Peyer's patch (tissue), 4 donors: ENCODE results near the gene WLS. TPM values are rescaled to one million over a fixed set of nuclear protein-coding genes. Genes with fewer than 3 reads are reported as not detected.
A peak's percentile ranks its signal among the peaks of the same experiment; 100 is the strongest.

Experiments used
- DNase-seq, 3 donors: peaks; one replicate each; pipeline ENCODE4 v3.0.0-alpha.2; 2017 to 2019
- H3K27ac ChIP-seq, 4 donors: fragments of 200-600 bp; sonication (generic); one replicate each; pipeline ENCODE4 v1.5.1; 2016 to 2019
- H3K27me3 ChIP-seq, 2 donors: fragments of 200-600 bp; sonication (generic); one replicate each; pipeline ENCODE4 v1.5.1; 2019
- H3K36me3 ChIP-seq, 3 donors: fragments of 200-600 bp; sonication (generic); one replicate each; pipeline ENCODE4 v1.5.1; 2016 to 2019
- H3K4me1 ChIP-seq, 4 donors: fragments of 200-600 bp; sonication (generic); one replicate each; pipeline ENCODE4 v1.5.1; 2016 to 2019
- H3K4me3 ChIP-seq, 4 donors: fragments of 200-600 bp; sonication (generic); 1 replicate in 3 of 4; 2 replicates in 1 of 4; pipeline ENCODE4 v1.5.1; 2016 to 2019; ENCODE audit warnings: mild to moderate bottlenecking in 1 of 4
- H3K9me3 ChIP-seq, 4 donors: fragments of 200-600 bp; sonication (generic); one replicate each; pipeline ENCODE4 v1.5.1; 2016 to 2019; ENCODE audit warnings: mild to moderate bottlenecking in 1 of 4
- CTCF ChIP-seq, 6 experiments: fragments of 450-650 bp in 4 of 6; fragments of 200-600 bp in 2 of 6; sonication (generic) in 1 of 6; IDR thresholded peaks; one replicate each; pipeline ENCODE4 v1.5.1; 2017 to 2019; ENCODE audit warnings: antibody characterized with exemption in 6 of 6, mild to moderate bottlenecking in 3 of 6, moderate library complexity in 1 of 6
- POLR2A ChIP-seq, 2 donors: fragments of 450-650 bp; IDR thresholded peaks; one replicate each; pipeline ENCODE4 v1.5.1; 2017; ENCODE audit warnings: antibody characterized with exemption in 2 of 2, mild to moderate bottlenecking in 2 of 2, moderate library complexity in 2 of 2
- total RNA-seq, 4 donors: library from RNA; depleted of rRNA; stranded (reverse); fragments of >200 nt; gene quantifications; one replicate each; pipeline ENCODE4 v1.1.0, GENCODE V29; 2016

Gene WLS
- total RNA-seq, result 100 to 1,000 TPM in 1 of 4 donors, 10 to 100 TPM in 3; 46.1 to 140 (median 73.8) TPM

GRCh38 chr1:68232289-68233148 lies at the start of gene WLS:
Gene WLS, minus strand, starts transcription at chr1:68232523. Its CDS starts 224 bp downstream, at chr1:68232299.
- Histone ChIP-seq H3K27ac (peak within 1 kb of the TSS; percentile 60 to 85 (median 70)), H3K4me3 (peak within 1 kb of the TSS; percentile 28 to 84 (median 59)), H3K27me3 (no peaks in the 10 kb centered on the region), H3K4me1 (peaks cover 0 to 12% (median 0%) of the 10 kb centered on the region in 4 donors), H3K36me3 (no peaks in the 10 kb centered on the region), H3K9me3 (no peaks in the 10 kb centered on the region)
- peak in 2 of 3 donors; percentile 78 to 82 for DNase-seq
- TF ChIP-seq CTCF (IDR thresholded peaks at IDR 0.05) (peak in 2 of 6 experiments; percentile 30), POLR2A (IDR thresholded peaks at IDR 0.05) (peak; percentile 49 to 77)

DNA sequence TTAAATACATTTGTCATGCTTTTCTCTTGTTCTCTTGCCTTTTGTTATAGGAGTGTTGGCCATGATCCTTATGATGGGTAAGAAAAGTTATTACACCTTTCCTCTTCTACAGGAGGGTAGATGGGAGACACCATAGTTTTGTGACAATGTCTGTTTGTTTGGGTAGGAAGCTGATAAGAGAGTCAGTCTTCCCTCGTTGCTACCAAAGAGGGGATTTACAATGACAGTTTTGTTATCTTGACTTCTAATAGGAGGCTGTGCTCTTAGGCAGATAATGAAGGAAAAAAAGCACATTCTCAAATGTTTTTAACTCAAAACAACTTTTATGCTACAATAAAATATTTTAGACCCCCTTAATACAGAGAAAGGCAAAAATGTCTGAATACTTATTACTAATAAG lies 48.0 kb upstream of the WLS start:
- Histone ChIP-seq H3K4me3 (no peak overlapping the region), H3K27ac (no peak overlapping the region), H3K36me3 (no peaks in the 10 kb centered on the region), H3K9me3 (no peaks in the 10 kb centered on the region), H3K27me3 (no peaks in the 10 kb centered on the region), H3K4me1 (no peaks in the 10 kb centered on the region)
- TF ChIP-seq CTCF (IDR thresholded peaks at IDR 0.05) (no peak), POLR2A (IDR thresholded peaks at IDR 0.05) (no peak)
- no peak for DNase-seq

DNA sequence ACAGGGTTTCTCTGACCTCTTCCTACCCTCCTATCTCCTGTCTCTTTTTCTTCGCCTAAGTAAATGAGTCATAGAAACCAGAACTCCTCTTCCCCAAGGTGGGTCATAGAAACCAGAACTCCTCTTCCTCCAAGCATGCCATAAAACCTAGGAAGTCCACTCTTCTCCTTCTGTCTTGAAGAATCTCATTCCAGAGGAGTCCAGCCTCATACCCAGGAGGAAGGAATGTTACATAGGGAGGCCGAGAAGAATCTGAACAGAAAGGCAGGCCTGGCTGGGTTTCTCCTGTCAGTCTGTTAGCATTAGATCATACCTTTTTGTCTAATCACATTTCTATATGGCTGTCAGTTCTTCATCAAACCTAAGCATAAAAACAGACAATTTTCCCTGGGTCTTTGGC lies 47.5 kb upstream of the WLS start:
- no peak for DNase-seq
- Histone ChIP-seq H3K4me1 (no peaks in the 10 kb centered on the region), H3K36me3 (no peaks in the 10 kb centered on the region), H3K27ac (no peak overlapping the region), H3K27me3 (no peaks in the 10 kb centered on the region), H3K9me3 (no peaks in the 10 kb centered on the region), H3K4me3 (no peak overlapping the region)
- no peak for TF ChIP-seq CTCF (IDR thresholded peaks at IDR 0.05)
- TF ChIP-seq POLR2A (IDR thresholded peaks at IDR 0.05), result no peak

DNA sequence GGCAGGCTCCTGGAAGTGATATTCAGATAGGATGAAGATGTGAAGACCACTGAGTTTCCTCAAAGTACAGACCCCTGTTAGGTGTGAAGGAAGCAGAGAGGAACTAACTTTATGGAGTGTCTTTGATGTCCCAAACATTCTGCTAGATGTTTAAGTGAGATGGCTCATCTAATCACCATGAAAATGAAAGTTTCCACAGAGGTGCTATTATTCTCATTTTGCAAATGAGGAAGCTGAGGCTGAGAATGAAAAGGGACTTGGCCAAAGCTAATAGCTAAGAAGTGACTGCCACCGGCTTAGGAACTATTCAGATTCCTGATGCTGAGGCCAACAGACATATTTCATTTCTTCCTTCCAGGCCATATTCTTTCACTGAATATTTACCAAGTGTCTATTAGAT lies 45.9 kb upstream of the WLS start:
- DNase-seq, result no peak

GRCh38 chr1:68276448-68276847 lies 44.1 kb upstream of the WLS start:
- Histone ChIP-seq H3K4me1 (no peaks in the 10 kb centered on the region), H3K27ac (no peak overlapping the region), H3K36me3 (no peaks in the 10 kb centered on the region), H3K4me3 (no peak overlapping the region), H3K9me3 (no peaks in the 10 kb centered on the region), H3K27me3 (no peaks in the 10 kb centered on the region)
- no peak for TF ChIP-seq POLR2A (IDR thresholded peaks at IDR 0.05)
- TF ChIP-seq CTCF (IDR thresholded peaks at IDR 0.05), result no peak
- no peak for DNase-seq

More for the DNA sequence above, 45.9 kb upstream of the WLS start:
- H3K9me3 ChIP-seq, result no peaks in the 10 kb centered on the region
- H3K4me3 ChIP-seq, result no peak overlapping the region
- H3K27me3 ChIP-seq, result no peaks in the 10 kb centered on the region
- H3K36me3 ChIP-seq, result no peaks in the 10 kb centered on the region
- H3K4me1 ChIP-seq, result no peaks in the 10 kb centered on the region
- no peak overlapping the region for H3K27ac ChIP-seq
- TF ChIP-seq CTCF (IDR thresholded peaks at IDR 0.05) (no peak), POLR2A (IDR thresholded peaks at IDR 0.05) (no peak)
